GM19372 (cell line): ENCODE results near the gene KCNQ1.

ENCODE experiments used
- ATAC-seq: cut with Tn5 transposase; IDR thresholded peaks from one replicate; pipeline ENCODE4 v1.9.1; 2021; ENCODE audit warnings: mild to moderate bottlenecking, low read depth, moderate library complexity; ENCODE audit not compliant: unreplicated experiment

KCNQ1 gene

DNA sequence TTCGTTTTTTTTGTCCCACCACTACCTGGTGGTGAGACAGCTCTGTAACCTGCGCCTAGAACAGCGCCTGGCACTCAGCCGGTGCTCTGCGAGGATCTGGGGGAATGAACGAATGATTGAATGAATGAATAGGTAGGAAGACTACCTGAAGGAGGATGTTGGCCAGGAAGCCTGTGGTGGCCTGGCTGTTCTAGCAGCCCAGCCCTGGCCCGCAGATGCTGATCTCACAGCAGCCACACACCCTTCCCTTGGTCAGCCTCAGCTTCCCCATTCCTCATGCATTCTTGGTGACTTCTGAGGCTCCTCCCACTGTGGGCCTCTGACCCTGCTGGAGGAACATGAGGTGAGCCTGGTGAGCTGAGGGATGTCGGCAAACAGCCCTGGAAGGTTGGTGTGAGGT lies 4.2 kb upstream of the KCNQ1 start:
- no peak for ATAC-seq

DNA sequence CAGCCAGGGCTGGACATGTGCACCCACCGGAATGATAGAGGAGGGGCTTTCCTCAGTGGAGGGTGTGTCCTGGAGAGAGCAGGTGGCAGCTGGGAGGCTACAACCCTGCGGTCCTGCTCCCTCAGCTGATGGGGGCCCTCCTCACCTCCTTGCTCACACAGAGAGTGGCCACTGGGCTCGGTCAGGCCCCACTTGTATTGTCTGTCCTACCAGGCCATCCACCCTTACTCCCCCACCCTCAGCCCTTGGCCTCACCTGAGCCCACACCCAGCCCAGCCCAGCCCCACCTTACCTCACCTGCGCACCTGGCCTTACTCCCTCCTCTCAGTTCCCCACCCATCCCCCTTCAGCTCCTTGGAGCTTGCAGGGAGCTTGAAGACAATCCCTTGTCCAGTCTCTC lies 3.6 kb upstream of the KCNQ1 start:
- no peak for ATAC-seq

DNA sequence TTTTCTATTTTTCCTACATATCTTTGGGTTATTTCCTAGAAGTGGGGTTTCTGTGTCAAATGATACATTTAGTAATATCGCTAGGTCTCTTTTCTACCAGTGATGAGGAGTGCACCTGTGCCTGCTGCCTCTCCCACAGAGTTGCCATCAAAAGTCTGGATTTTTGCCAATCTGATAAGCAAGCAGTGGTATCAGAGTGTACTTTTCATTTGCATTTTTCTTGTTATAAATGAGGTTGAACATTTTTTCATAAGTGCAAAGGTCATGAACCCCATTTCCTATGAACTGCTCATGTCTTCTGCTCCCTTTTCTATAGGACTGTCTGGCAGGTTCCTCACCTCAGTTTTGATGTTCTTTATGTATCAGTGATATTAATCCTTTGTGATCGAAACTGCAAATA lies 2.2 kb upstream of the KCNQ1 start:
- no peak for ATAC-seq

DNA sequence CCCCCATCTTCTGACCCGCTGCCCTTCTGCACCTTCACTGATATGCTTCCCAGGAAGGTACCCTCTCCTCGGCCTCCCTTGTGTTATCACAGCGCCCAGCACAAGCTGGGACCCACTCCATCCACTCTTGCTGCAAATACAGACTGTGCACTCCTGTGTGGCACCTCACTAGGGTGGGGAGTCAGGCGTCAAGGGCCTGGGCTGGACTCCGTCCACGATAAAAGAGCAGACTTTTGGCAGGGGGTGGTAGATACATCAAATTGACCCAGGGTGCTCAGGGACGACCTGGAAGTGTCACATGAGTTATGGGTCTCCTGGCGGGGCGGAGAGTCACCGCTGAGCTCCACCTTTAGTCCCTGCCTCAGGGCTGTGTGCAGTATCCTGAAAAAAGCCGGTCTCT lies 1.4 kb upstream of the KCNQ1 start:
- no peak for ATAC-seq

DNA sequence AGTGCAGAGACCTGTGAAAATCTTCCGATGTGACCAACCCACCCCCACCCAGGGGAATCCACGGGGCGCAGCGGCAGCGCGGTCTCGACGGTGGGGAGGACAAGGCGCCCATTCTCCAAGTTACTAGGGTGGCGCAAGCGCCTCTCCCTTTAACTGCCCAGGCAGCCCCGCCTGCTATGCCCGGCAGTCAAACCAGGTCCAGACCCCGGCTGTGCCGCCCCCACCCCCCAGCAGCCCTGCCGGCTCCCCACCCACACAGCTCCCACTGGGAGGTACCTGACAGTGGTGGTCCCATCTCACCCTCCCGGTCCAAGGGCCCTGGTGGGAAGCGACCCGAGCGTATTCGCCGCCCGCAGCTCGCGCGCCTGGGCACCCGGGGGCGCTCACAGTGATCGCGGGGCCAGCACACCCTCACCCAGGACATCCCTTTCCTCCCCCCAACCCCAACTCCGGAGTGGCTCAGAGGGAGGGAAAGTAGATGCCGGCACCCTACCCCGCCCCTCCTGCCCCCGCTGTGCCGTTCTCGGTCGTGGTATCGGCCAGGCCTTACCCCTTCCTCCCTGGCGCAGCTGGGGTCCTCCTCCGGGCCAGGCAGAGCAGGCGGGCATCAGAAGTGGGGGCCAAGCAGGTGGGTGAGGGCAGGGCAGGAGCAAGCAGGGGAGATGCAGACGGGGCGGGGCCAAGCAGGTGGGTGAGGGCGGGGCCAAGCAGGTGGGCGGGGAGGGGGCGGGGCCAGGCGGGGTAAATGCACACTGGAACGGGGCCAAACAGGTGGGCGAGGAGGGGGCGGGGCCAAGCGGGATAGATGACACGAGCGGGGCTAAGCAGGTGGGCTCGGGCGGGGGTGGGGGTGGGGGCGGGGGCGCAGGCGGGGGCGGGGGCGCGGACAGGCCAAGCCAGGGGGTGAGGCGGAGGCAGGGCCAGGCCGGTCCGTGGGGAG lies 657 bp upstream of the KCNQ1 start, which contains the start of gene TRPM5:
Gene TRPM5, minus strand, starts transcription at position 634 of the 940 bp plus-strand sequence. CDS start 21,478 bp downstream, outside the sequence.
- no peak for ATAC-seq

DNA sequence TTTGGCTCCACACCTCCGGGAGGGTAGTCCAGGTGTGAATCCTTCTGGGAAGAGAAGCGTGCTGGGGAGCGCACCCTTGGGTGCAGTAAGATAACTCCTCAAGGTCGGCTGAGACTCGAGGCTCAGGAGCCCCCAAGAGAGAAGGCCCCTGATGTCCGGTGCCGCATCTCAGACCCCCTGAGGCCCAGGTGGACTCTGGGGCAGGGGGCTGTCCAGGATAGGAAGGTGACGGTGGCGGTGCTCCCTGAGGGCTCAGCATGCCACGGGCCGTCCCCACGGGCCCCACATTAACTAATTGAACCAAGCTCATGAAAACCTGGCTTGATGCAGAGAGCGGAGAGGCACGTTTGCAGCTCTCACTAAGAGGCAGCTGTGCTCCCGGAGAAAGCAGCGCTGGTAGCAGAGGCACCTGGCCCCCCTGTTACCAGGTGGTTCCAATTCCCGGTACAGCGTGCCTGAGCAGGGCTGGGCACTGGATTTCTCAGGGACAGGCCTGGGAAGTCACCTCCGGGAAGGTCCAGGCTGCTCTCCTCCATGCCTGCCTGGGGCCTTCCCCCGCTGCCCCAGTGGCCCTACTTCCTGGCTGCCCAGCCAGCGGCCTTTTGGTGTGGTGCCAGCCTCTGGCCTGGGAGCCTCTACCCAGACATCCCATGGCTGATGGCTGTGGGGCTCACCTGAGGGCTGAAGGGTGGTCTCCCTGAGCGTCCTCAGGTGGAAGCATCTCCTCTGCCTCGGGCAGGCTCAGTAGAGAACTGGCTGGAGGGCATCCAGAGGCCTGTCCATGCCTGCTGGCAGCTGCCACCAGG lies 1.1 kb downstream of the KCNQ1 start:
- ATAC-seq = no peak

DNA sequence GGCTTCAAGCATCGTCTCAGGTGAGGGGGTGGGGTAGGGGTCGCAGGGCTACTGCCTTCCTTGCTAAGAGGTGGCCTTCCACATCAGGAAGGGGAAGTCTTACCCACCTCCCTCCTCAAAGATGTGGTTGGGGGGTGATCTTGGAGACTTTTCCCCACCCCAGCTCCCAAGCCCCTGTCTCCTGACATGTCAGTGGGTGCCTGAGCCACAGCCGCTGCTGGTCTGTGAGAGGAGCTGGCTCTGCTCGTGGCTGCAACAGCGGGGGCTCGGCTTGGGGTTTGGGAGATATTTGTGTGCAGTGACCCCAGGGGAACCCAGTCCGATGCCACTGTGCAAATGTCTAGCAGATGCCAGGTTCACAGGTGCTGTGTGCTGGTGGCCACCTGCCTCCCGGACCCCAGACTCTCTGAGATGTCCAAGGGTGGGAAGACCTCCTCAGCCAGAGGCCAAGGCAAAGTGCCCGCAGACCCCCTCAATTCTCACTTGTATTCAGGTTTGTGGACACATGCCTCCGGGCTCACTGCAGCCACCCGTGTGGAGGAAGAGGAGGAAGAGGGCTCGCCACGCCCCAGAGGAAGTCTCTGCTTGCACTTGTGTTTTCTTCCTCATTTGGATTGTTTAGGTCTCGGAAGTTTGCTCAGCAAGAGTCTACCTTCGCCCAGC lies 1.9 kb downstream of the KCNQ1 start:
- no peak for ATAC-seq

DNA sequence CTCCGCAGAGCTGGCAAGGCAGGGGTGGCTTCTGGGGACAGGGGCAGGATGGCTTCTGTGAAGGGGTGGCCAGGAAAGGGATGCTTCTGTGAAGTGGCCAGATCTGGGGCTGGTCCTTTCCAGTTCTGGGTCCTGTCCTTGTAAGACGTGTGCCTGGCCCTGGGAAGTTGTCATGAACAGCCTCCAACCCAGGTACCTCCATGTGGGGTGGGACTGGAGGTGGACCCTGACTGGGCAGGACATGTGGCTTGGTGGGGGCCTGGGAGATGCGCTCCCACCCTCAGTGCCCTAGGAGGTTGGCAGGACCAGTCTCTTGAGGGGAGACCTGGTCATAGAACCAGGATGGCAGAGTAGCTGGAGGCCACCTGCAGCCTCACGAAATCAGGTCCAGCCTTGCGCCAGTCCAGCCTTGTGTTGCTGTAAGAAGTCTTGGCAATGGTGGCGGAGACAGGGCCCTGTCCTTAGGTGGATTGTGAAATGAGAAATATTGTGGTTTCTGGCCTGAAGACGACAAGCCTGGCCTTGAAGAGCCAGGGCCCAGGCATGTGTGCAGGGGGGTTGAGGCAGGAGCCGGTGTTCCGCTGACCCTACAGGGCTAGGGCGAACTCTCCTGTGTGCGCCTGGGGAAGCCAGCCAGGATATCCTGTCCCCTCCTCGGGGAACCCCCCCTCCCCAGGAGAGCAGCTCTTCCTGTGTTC lies 2.6 kb downstream of the KCNQ1 start:
- ATAC-seq = no peak

DNA sequence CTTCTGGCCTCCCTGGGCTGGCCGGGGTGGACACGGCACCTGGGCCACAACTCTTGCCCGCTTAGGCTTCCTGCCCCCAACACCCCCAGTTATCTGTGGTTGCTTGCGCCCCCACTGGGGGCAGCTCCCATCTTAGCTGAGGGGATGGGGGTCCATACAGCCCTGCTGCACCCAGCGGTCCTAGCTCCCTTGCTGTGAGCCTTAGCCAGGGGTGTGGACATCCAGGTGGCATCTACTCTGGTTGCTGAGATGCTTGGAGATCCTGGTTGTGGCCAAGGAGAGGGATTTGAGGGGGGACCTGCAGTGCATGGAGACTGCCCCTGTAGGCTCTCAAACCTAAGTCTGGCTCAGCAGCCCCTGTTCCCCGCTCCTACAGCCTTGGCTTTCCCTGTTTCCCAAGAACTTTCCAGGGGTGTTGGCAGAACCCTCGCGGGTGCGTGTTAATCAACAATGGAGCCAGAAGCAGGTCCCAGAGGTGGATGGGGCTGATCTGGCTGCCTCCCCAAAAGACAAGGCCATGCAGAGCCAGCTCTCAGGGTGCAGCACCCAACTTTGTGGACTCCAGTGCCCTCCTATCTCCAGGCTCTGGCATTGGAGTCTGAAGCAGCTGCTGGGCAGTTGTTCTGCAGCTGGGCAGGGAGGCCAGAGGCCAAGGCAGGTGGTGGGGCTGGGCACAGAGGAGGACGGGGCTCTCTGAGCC lies 3.3 kb downstream of the KCNQ1 start:
- no peak for ATAC-seq

DNA sequence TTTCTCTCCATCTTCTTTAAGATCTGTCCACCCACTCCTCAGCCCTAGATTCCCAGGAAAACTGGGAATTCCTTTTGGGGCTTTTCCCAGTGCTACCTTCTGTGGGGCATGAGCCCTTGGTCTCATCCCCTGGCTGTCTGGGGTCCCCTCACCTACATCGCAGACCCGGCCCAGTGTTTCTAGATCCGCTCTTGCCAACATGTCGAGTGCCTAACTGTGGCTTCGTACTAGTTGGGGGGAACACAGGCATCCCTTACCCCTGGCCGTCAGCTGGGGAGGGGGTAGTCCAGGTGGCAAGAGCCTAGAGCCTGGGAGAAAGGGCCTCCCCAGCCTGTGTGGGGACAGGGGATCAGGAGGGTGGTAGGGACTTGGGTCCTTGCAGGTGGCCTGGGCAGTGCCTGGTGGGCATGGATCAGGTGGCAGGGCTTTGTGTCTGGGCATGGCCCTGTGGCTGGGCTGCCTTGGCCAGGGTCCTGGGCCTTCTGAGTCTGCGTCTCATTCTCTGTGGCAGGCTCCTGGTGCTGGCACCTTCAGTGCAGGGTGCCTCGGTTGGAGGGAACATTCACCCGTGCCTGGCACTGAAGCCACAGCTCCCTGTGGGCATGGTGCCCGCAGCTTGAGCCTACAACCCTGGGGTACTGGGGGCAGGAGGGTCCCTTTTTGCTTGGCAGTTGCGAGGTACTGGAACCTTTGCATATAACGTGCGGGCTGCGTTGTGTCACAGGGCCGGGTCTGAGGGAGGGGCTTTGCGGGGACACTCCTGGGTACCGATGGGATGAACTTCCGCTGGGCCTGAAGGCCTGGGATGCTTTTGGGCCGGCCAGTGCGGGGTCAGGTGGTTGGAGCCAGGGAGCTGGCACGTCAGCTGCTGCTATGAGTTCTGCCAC lies 4.1 kb downstream of the KCNQ1 start:
- ATAC-seq = no peak

DNA sequence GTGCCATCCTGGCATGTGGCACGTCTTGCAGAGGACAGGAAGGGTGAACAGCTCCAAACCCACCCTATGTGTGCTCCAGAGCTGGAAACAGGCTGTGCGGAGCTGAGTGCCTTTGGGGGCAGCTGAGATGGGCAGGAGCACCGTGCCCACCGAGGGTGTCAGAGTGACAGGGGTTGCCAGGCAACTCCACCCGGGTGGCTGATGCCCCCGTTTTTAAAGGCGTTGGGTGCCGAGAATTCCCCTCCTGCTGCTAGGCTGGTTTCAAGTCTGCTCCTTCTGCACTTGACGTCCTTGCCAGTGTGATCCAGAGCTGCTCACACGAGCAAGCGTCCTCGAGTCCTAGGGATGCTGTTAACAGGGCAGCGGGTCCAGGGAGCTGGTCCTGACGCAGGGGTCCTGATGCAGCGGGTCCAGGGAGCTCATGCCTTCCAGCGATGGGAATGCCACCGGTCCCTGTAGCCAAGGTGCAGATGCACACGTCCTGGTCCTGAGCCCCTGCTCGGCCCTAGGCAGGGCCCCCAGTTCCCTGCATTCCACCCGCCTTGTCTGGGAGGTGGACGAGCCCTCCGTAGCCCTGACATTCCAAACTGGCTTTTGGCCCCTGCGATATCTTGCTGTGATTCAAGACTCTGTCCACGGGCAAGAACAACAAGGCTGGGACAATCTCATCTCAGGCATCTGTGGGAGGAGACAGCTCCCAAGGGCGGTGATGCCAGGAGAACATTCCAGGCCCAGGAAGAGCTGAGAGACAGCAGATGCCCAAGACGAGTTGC lies 4.9 kb downstream of the KCNQ1 start:
- no peak for ATAC-seq

DNA sequence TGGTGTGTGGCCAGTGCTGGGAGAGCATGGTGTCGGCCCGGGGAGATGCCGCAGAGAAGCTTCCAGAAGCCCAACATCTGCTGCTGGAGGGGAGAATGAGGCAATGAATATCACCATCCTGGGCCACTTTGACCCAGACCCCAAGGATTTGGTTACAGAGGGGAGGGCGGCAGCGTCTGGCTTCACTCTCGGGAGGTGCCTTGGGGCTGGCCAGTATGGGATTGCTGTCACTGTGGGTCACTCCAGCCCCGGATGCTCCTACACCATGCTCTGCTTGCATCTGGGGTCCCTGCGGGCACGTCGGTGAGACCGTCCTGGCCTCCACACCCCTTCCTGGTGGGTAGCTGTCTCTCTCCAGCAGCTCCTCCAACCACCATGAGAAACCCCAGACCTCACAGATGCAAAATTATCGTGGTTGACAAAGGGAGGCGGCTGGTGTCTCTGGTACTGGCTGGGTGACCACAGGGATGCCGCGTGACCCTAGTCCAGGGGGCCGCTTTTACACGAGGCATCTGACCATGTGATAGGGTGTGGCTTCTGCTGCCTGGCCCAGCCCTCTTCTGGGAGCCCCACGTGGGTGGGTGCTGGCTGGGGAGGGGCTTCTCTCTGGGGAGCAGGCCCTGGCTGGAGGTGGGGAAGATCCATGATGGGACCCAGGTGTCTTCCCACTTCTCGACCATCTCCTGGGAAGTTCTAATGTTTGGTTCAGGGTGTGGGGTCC lies 5.7 kb downstream of the KCNQ1 start:
- no peak for ATAC-seq

DNA sequence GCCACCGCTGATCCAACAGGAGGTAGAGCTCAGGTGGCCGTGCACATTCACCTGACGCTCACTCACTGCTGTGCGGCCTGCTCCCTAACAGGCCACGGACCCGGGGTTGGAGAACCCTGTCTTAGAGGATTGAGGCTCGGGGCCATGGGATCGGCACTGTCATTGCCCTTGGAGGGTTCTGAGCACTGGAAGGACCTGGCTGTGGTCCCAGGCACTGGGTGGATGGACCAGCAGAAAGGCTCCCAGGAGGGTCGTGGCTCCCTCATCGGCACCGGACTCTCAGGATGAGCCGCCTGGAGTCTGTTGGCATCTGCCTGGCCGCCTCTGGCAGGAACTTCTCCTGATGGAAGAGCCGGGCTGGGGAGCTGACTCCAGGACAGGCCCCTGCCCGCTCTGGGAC lies 6.5 kb downstream of the KCNQ1 start:
- ATAC-seq = no peak

DNA sequence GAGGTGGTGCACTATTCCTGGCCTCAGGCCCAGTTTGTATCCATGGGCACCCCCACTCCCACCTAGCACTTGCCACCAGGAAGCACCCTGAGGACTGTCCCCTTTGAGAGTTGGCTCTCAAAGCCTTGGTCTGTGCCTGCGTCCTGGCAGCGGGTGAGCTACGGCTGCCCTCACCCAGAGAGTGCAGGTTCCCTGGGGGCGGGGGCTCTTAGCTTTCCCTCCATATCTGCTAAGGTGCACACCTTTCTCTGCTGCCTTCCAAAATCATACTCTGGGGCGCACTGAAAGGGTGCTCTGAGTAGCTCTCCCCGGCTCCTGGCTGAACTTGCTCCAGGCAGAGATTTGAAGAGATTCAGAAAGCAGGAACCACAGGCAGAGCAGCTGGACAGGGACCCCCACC lies 7.1 kb downstream of the KCNQ1 start:
- no peak for ATAC-seq

DNA sequence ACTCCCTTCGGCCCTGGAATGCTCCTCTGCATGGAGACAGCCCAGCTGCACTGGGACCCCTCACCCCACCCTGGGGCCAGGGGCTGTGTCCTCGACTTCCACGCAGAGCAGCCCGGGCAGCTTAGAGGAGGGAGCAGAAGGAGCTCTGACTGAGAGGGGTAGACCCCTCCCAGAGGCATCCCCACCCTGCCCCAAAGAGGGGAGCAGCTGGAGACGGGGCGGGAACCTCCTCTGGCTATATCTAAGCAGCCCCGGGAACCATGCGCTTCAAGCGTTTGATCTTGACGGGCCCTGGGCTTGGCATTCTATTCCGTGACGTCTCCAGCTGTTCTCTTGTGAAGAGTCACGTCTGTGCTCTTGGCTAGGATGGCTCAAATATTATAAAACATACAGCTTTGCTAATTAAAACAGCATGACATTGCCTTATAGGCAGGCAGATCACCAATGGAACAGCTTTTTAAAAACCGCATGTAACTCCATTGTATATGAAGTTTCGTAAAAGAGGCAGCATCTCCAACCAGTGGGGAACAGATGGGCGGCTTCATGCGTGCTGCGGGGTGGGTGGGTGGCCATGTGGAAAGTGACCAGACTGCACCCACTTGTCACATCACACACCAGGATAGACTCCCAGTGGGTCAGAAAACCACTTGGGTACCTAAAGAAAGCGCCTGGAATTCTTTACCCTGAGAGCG lies 7.7 kb downstream of the KCNQ1 start:
- no peak for ATAC-seq

DNA sequence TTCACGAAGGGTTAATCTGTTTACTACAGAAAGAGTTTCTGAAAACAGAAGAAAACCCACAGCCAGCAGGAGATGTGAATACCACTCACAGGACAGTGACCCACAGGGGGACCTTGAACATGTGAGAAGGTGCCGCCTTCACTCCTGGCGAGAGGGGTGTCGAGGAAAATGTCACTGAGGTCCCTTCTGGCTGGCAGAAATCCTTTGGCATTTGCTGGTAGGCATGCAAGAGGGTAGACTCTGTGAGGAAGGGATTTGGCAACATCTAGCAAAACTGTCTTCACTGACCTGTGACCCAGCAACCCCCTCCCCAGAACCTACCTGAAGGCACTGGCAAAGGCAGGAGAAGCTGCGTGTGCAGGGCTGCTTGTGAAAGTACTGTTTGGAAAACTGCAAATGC lies 8.6 kb downstream of the KCNQ1 start:
- no peak for ATAC-seq

DNA sequence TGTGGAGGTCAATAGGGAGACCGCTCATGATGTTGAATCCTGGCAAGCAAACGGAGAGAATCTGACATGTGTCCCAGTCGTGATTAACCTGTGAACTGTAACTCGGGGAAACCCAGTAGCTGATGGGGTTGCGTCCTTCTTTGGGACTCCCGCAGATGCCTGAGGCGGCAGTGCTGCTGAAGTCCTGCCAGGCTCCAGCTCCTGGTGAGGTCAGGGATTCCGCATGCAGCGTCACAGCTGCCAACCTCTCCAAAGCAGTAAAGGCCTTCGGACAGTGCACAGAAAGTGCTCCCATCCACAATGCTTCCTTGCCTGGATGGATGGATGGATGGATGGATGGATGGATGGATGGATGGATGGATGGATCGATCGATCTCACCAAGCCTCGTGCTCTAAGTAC lies 13.5 kb downstream of the KCNQ1 start:
- ATAC-seq = no peak
